HG03066 (cell line): ENCODE results near the gene PTX3.

Experiments used
- ATAC-seq: cut with Tn5 transposase; IDR thresholded peaks from one replicate; pipeline ENCODE4 v1.9.1; 2021; ENCODE audit warnings: low read depth; ENCODE audit not compliant: unreplicated experiment

Gene PTX3

GRCh38 chr3:157471064-157471463 lies 34.4 kb downstream of the PTX3 start:
- no peak for ATAC-seq

GRCh38 chr3:157472648-157473047 lies 36.0 kb downstream of the PTX3 start:
- no peak for ATAC-seq

- no peak for ATAC-seq
These were observed 39.3 kb downstream of the PTX3 start for GRCh38 chr3:157475921-157476414.

- no peak for ATAC-seq
These were observed 40.8 kb downstream of the PTX3 start for GRCh38 chr3:157477441-157477840.

- no peak for ATAC-seq
These were observed 43.0 kb downstream of the PTX3 start for GRCh38 chr3:157479464-157480243.

GRCh38 chr3:157487339-157487738 lies 50.7 kb downstream of the PTX3 start:
- ATAC-seq: no peak

GRCh38 chr3:157488144-157488543 lies 51.5 kb downstream of the PTX3 start:
- no peak for ATAC-seq

GRCh38 chr3:157491136-157491535 lies 54.5 kb downstream of the PTX3 start:
- no peak for ATAC-seq
